ENCODE measurements around the gene DUSP12. TPM values are rescaled to one million over a fixed set of nuclear protein-coding genes. Genes with fewer than 3 reads are reported as not detected.
A peak's percentile ranks its signal among the peaks of the same experiment; 100 is the strongest.

The DUSP12 gene
- total and polyA plus RNA-seq, 9 of the 15 experiments (the other 6 are each of a cell fraction or from before 2014, with no cell fraction given) = 10.4 to 81.4 (median 43.6) TPM

DNA sequence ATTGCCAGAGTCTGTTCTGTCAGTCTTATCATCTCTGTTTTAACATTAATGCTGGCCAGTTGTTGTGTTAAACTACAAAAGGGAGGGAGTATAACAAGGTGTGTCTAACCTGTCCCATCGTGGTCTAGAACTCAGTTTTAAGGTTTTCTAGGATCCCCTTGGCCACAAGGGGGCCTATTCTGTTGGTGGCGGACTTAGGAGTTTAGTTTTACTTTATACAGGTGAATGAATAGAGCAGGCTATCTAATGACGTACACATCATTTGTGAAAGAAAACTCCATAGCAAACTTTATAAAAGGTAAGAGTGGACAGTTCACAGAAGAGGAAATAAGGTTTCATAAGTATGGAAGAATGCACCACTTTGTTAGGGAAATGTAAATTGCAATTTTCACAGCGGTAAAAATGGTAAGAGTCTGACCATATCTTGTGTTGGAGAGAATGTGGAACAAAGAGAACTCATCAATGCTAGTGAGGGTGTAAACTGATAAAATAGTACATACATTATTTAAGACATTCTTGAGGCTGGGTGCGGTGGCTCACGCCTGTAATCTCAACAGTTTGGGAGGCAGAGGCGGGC is 14.0 kb downstream of the DUSP12 start (continued):
- TF ChIP-seq, protein P1, sequence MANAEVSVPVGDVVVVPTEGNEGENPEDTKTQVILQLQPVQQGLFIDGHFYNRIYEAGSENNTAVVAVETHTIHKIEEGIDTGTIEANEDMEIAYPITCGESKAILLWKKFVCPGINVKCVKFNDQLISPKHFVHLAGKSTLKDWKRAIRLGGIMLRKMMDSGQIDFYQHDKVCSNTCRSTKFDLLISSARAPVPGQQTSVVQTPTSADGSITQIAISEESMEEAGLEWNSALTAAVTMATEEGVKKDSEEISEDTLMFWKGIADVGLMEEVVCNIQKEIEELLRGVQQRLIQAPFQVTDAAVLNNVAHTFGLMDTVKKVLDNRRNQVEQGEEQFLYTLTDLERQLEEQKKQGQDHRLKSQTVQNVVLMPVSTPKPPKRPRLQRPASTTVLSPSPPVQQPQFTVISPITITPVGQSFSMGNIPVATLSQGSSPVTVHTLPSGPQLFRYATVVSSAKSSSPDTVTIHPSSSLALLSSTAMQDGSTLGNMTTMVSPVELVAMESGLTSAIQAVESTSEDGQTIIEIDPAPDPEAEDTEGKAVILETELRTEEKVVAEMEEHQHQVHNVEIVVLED (CRISPR knock-in tag; IDR thresholded peaks at IDR 0.05) = no peak
- TF ChIP-seq, protein P2, sequence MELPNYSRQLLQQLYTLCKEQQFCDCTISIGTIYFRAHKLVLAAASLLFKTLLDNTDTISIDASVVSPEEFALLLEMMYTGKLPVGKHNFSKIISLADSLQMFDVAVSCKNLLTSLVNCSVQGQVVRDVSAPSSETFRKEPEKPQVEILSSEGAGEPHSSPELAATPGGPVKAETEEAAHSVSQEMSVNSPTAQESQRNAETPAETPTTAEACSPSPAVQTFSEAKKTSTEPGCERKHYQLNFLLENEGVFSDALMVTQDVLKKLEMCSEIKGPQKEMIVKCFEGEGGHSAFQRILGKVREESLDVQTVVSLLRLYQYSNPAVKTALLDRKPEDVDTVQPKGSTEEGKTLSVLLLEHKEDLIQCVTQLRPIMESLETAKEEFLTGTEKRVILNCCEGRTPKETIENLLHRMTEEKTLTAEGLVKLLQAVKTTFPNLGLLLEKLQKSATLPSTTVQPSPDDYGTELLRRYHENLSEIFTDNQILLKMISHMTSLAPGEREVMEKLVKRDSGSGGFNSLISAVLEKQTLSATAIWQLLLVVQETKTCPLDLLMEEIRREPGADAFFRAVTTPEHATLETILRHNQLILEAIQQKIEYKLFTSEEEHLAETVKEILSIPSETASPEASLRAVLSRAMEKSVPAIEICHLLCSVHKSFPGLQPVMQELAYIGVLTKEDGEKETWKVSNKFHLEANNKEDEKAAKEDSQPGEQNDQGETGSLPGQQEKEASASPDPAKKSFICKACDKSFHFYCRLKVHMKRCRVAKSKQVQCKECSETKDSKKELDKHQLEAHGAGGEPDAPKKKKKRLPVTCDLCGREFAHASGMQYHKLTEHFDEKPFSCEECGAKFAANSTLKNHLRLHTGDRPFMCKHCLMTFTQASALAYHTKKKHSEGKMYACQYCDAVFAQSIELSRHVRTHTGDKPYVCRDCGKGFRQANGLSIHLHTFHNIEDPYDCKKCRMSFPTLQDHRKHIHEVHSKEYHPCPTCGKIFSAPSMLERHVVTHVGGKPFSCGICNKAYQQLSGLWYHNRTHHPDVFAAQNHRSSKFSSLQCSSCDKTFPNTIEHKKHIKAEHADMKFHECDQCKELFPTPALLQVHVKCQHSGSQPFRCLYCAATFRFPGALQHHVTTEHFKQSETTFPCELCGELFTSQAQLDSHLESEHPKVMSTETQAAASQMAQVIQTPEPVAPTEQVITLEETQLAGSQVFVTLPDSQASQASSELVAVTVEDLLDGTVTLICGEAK (IDR thresholded peaks at IDR 0.05) = peak; percentile 26; the same call in 1 of the 2 replicates
- TF ChIP-seq, protein P2 (CRISPR knock-in tag; IDR thresholded peaks at IDR 0.05) = no peak
- TF ChIP-seq SMC3 (conservative IDR thresholded peaks at IDR 0.05; ENCODE audit: insufficient read depth, low read depth, low read length) (peak; percentile 27; the same call in 1 of the 2 replicates), FOXK2 (conservative IDR thresholded peaks at IDR 0.05 in 1 of 2, IDR thresholded peaks at IDR 0.05 in 1 of 2; ENCODE audit: low read depth in 2 of 2) (no peak), HDAC1 (IDR thresholded peaks at IDR 0.05) (no peak)
- TF ChIP-seq, protein P3, sequence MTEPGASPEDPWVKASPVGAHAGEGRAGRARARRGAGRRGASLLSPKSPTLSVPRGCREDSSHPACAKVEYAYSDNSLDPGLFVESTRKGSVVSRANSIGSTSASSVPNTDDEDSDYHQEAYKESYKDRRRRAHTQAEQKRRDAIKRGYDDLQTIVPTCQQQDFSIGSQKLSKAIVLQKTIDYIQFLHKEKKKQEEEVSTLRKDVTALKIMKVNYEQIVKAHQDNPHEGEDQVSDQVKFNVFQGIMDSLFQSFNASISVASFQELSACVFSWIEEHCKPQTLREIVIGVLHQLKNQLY (CRISPR knock-in tag; conservative IDR thresholded peaks at IDR 0.05) = no peak
- TF ChIP-seq, protein P4, sequence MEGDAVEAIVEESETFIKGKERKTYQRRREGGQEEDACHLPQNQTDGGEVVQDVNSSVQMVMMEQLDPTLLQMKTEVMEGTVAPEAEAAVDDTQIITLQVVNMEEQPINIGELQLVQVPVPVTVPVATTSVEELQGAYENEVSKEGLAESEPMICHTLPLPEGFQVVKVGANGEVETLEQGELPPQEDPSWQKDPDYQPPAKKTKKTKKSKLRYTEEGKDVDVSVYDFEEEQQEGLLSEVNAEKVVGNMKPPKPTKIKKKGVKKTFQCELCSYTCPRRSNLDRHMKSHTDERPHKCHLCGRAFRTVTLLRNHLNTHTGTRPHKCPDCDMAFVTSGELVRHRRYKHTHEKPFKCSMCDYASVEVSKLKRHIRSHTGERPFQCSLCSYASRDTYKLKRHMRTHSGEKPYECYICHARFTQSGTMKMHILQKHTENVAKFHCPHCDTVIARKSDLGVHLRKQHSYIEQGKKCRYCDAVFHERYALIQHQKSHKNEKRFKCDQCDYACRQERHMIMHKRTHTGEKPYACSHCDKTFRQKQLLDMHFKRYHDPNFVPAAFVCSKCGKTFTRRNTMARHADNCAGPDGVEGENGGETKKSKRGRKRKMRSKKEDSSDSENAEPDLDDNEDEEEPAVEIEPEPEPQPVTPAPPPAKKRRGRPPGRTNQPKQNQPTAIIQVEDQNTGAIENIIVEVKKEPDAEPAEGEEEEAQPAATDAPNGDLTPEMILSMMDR (IDR thresholded peaks at IDR 0.05 in 2 of 3, conservative IDR thresholded peaks at IDR 0.05 in 1 of 3; ENCODE audit: insufficient read depth in 2 of 3, low read depth in 1 of 3, low read length in 3 of 3) = peak; percentile 57 to 72 (median 58)
